ENCODE measurements around the gene DEPDC4.
"Not testable (repeated sequence)": the region's sequence is repeated elsewhere in the genome, so short reads cannot be mapped to it uniquely, and the experiment has no call there.

DEPDC4 gene

DNA sequence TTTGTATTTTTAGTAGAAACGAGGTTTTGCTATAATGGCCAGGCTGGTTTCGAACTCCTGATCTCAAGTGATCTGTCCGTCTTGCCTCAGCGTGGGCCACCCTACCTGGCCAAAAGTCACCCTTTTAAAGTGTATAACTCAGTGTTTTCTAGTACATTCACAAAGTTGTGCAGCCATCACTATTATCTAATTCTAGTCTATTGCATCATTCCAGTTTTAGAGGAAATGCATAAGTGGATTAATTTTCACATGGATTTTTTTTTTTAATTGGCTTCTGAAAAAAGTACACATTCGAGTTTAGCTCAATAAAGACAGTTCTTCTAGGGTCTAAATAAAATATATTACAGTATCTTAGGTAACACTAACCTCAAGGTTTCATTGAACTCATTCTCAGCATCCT is 3.7 kb downstream of the DEPDC4 start:
- DNase-seq (ENCODE audit: low read depth in 2 of 2) = no peak

- DNase-seq (ENCODE audit: low read depth in 2 of 2) = no peak
Observed at GRCh38 chr12:100258127-100258526, 8.8 kb downstream of the DEPDC4 start.

GRCh38 chr12:100254876-100255275 is 12.0 kb downstream of the DEPDC4 start:
- no peak for DNase-seq (ENCODE audit: low read depth in 2 of 2)

- no peak for DNase-seq (ENCODE audit: low read depth in 2 of 2)
Observed at GRCh38 chr12:100253437-100253836, 13.4 kb downstream of the DEPDC4 start.

GRCh38 chr12:100251917-100252316 is 15.0 kb downstream of the DEPDC4 start:
- DNase-seq (ENCODE audit: low read depth in 2 of 2) = no peak

DNA sequence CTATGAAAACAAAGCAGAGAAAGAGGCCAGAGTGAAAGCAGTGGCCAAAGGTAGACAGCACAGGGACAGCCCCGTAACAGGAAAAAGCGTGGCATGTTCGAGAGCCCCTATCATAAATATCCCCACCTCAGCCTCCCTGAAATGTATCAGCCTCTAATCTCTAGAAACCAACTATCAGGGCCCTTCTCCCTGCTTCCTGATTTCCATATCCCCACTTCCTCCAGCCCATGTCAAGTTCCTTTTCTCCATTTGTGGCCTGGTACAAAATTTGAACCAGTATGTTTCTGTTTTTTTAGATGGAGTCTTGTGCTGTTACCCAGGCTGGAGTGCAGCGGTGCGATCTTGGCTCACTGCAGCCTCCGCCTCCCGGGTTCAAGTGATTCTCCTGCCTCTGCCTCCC is 16.9 kb downstream of the DEPDC4 start:
- no peak for DNase-seq (ENCODE audit: low read depth in 2 of 2)

DNA sequence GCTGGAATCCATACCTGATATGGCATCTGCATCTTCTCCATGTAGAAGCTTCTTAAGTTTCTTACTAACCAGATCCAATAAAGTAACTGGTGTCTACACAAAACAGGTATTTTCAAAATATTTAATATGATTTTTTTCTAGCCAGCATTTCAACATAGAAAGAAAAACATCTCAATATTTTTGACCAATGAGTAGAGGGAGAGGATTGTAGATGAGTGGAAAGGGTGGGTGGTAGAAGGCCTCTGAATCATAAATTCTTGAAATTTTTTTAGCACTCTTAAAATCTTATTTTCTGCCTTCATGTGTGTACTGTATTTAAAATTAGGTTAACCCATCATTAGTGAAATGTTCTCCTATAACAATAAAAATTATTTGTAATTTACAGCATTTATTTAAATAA is 18.0 kb downstream of the DEPDC4 start:
- DNase-seq (ENCODE audit: low read depth in 2 of 2) = no peak

- DNase-seq (ENCODE audit: low read depth in 2 of 2) = no peak
Observed at GRCh38 chr12:100247765-100248164, 19.1 kb downstream of the DEPDC4 start.

DNA sequence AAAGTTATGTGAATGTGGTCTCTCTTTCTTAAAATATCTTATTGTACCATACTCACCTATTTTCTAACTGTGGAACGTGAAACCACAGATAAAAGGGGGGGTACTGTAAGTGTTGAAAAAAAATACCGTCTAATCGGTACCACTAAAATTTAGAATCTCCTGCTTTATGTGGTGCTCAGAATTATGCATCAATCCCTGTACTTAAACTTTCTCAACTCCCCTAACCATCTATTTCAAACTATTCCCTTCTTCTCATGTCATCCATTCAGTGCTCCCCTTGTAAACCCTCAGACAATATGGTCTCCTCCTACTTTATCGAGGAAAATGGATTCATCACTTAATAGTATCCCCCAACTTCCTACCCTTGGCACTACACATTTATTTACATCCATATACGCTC is 23.7 kb downstream of the DEPDC4 start:
- no peak for DNase-seq (ENCODE audit: low read depth in 2 of 2)

DNA sequence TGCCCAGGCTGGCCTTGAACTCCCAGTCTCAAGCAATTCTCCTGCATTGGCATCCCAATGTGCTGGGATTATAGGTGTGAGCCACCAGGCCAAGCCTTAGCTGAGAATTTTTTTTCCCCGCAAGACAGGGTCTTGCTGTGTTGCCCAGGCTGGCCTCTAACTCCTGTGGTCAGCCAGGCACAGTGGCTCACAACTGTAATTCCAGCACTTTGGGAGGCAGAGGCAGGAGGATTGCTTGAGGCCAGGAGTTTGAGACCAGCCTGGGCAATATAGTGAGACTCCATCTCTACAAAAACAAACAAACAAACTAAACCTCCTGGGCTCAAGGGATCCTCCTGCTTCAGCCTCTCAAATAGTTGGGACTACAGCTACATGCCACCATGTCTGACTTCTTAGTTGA is 27.3 kb downstream of the DEPDC4 start:
- no peak for DNase-seq (ENCODE audit: low read depth in 2 of 2)

DNA sequence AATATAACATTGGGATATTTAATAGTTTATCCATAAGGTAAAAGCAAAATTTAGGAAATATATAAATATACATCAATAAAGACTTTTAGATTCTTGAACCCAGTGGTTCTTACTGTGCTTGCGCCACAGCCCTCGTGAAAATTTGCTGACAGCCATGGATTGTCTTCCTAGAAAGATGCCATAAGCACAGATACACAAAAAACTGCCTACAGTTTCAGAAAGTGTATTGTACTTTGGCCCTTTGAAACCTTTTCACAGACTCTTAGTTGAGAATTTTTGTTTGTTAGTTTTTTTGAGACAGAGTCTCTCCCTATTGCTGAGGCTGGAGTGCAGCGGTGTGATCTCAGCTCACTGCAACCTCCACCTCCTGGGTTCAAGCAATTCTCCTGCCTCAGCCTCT is 28.1 kb downstream of the DEPDC4 start:
- no peak for DNase-seq (ENCODE audit: low read depth in 2 of 2)

- DNase-seq (ENCODE audit: low read depth in 2 of 2) = no peak
Observed at GRCh38 chr12:100234591-100235304, 32.1 kb downstream of the DEPDC4 start.

DNA sequence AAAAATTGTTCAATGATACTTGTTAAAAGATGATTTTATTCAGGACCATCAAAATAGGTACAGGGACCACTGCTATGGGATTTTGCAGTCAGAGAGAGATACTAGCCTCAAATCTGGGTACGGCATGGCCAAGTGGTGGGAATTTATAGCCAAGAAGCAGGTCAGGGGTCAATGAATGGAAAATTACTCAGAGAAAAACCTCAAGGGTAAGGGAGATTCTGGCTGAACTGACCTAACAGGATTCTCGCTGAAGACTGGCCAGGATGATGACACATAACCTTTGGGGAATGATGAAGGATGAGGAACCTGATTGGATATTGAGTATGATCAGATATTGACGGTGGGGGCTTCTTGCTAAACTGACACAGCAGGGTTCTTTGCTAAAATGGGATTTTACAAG is 32.7 kb downstream of the DEPDC4 start:
- no peak for DNase-seq (ENCODE audit: low read depth in 2 of 2)

DNA sequence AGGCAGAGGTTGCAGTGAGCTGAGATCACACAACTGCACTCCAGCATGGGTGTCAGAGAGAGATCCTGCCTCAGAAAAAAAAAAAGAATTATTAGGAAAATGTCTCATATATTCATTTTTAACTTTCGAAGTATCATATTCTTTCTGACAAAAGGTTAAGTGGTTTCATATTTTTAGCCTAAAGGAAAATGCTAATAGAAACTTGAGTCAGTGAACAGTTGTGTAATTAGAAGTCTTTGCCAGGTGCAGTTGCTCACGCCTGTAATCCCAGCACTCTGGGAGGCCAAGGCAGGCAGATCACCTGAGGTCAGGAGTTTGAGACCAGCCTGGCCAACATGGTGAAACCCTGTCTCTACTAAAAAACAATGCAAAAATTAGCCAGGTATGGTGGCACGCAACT is 35.0 kb downstream of the DEPDC4 start:
- DNase-seq (ENCODE audit: low read depth in 2 of 2) = not testable (repeated sequence)

GRCh38 chr12:100229876-100230275 is 37.0 kb downstream of the DEPDC4 start:
- DNase-seq (ENCODE audit: low read depth in 2 of 2) = no peak

DNA sequence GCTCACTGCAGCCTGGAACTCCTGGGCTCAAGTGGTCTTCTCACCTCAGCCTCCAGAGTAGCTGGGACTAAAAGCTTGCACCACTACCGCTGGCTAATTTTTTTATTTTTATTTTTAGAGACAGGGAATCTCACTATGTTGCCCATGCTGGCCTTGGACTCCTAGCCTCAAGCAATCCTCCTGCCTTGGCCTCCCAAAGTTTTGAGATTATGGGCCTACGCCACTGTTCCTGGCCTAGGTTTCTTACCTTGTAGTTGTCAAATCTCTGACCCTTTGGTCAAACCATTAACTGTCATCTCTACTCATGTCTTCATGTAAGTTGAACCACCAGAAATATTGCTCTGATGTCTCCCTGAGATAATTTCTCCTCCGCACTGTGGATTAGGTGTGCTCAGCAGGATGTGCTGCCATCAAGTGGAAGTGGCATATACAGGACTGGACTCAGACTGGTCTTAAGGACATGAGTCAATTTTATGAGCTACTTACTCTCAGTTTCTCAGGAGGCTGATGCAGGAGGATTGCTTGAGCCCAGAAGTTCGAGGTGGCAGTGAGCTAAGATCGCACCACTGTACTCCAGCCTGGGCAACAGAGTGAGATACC is 37.7 kb downstream of the DEPDC4 start:
- DNase-seq (ENCODE audit: low read depth in 2 of 2) = no peak

DNA sequence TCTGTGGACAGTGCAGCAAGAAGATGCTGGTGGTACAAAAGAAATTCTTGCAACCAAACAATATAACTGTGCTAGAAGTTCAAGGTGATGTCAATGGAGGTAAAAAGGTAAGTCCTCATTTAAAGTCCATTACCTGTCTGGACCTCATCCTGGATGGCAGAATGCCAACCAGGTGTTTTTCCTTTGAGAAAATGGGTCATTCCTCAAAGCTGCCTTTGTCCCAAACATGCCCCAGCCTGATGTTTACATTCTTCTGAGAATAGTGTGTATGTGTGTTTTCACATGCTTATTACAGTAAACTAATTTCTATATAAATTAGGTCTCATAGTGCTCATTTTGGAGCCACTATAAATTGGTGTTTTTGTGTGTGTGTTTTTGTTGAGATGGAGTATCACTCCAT is 41.4 kb downstream of the DEPDC4 start:
- DNase-seq (ENCODE audit: low read depth in 2 of 2) = no peak

DNA sequence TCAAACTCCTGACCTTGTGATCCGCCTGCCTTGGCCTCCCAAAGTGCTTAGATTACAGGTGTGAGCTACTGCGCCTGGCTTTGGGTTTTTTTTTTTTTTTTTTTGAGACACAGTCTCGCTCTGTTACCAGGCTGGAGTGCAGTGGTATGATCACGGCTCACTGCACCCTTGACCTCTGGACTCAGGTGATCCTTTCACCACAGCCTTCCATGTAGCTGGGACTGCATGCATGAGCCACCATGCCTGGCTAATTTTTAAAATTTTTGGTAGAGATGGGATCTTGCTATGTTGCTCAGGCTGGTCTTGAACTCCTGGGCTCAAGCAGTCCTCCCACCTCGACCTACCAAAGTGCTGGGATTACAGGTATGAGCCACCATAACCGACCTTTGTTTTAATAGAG is 44.7 kb downstream of the DEPDC4 start:
- DNase-seq (ENCODE audit: low read depth in 2 of 2) = not testable (repeated sequence)

- DNase-seq (ENCODE audit: low read depth in 2 of 2) = no peak
Observed at GRCh38 chr12:100221523-100221922, 45.4 kb downstream of the DEPDC4 start.

DNA sequence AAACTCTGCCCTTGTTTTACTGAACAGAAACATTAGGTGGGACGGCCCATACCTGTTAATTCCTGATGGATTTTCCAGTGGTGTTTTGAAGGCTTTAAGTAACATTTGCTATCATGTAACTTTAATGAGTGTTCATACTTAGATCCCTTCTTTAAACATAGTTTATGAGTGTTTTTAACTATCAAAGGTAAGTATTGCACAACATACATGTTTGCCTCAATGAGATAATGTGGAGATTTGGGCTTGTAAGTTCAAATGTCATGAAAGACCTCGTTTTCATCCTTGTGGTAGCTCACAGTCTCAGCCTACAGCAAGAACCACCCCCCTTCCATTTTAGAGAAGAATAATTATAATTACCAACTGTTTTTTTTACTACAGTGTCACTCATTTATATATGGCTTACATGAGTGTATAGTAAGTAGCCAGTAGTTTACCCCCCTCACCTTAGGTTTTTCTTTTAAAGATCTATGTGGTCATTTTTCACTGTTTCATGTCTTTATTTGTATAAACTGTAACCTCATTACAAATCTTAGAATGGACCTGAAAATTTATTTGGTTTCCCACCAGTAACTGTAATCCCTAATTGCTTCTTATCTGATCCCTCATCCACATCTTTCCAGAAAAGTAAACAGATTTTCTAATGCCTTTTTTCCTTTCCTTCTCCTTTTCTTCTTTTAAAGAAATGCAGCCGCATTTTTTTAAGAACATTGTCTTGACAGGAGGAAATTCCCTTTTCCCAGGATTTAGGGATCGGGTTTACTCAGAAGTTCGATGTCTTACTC is 47.4 kb downstream of the DEPDC4 start:
- no peak for DNase-seq (ENCODE audit: low read depth in 2 of 2)

DNA sequence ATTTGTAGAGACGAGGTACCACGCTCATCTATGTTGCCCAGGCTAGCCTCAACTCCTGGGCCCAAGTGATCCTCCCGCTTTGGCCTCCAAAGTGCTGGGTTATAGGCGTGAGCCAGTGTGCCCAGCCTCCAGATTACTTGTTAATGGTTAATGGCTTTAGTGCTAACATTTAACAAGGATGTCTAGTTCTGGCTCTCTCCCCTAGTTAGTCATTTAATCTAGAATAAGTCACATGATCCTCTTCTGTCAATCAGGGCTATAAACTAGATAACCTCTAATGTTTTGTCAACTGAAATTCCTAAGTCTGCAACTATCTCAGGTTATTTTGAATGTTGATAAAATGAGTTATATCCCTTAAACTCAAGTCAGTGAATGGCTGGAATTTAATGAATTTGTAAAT is 50.5 kb downstream of the DEPDC4 start:
- DNase-seq (ENCODE audit: low read depth in 2 of 2) = no peak

DNA sequence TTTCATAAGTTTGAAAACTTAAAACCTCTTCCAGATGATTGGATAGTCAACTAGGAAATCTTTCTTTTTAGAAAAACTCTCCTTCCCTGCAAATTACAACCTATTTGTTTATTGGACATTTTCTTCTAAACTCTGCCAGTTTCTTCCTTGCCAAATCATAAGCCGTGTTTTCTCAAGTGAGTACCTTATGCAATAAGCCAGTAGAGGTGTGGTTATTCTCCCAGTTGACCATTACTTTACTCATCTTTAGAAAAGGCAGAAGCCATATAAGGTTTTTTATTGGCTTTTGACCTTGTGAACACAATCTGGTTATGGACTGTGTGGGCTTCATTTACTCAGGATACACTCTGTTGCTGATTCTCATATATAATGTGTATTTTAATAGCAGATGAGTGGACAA is 51.7 kb downstream of the DEPDC4 start:
- no peak for DNase-seq (ENCODE audit: low read depth in 2 of 2)

DNA sequence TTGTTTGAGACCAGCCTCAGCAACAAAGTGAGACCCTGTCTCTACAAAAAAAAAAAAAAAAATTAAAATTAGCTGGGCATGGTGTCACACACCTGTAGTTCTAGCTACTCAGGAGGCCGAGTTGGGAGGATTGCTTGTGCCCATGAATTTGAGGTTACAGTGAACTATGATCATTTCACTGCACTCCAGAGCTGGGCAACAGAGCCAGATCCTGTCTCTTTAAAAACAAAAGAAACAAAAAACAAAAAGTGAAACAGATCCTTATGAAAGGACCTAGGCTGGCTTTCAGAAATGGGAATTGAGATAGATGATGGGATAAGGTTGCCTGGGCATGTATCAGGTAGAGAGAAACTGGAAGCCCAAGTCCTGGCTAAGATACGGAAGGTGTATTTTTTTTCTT is 52.4 kb downstream of the DEPDC4 start:
- DNase-seq (ENCODE audit: low read depth in 2 of 2) = no peak

All from activated CD4-positive, alpha-beta T cell treated with anti-CD3 and anti-CD28 coated beads for 24 hours (primary cell).